Measurements from ENCODE around the gene ZSCAN16. TPM values are rescaled to one million over a fixed set of nuclear protein-coding genes. Genes with fewer than 3 reads are reported as not detected.

The ZSCAN16 gene
- total RNA-seq, 4 donors from 2014 or later: 7.5 to 19.5 (median 9.5) TPM; not detected in 1

DNA sequence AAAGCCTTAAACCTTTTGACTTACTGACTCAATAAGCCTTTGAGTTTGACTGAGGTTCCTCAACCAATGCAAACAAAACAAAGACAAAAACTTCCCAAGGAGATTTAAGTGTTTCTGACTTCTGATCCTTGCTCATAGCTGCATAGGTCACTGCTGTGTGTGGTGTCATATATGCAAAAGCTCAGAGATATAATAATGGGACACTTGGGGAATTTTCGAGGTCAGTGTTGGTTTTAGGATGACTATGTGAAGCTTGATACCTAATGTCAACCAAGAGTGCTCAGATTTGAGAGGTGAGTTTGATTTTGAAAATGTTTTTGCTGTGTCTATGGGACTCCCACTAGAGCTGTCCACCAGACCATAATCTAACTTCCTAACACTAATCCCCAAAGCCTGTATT, 43.5 kb downstream of the ZSCAN16 start:
- 71% methylated on average over 1 of the region's 1 CpG; no CpG with 5 or more reads in 1 of the 2 donors for WGBS, 2 donors (ENCODE audit: low coverage in 1 of 2)
- no peaks in the 10 kb centered on the region for H3K27me3 ChIP-seq
- no peak overlapping the region for H3K27ac ChIP-seq
- TF ChIP-seq POLR2A (IDR thresholded peaks at IDR 0.05) (no peak), POLR2AphosphoS5 (IDR thresholded peaks at IDR 0.05) (no peak), EP300 (IDR thresholded peaks at IDR 0.05; ENCODE audit: low read depth) (no peak)
- TF ChIP-seq, protein P1, sequence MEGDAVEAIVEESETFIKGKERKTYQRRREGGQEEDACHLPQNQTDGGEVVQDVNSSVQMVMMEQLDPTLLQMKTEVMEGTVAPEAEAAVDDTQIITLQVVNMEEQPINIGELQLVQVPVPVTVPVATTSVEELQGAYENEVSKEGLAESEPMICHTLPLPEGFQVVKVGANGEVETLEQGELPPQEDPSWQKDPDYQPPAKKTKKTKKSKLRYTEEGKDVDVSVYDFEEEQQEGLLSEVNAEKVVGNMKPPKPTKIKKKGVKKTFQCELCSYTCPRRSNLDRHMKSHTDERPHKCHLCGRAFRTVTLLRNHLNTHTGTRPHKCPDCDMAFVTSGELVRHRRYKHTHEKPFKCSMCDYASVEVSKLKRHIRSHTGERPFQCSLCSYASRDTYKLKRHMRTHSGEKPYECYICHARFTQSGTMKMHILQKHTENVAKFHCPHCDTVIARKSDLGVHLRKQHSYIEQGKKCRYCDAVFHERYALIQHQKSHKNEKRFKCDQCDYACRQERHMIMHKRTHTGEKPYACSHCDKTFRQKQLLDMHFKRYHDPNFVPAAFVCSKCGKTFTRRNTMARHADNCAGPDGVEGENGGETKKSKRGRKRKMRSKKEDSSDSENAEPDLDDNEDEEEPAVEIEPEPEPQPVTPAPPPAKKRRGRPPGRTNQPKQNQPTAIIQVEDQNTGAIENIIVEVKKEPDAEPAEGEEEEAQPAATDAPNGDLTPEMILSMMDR (IDR thresholded peaks at IDR 0.05): no peak
- no peaks in the 10 kb centered on the region for H3K36me3 ChIP-seq
- in situ Hi-C loops (cut with MboI; ENCODE audit: low pct_ligation_motif_present in 1 of 4, low pct_unique_long_range_greater_than_20kb in 1 of 4, low sequenced_read_pairs in 3 of 4) (no loop called here), intact Hi-C loops (cut with DNase I; ENCODE audit: low total_unique reads) (no loop called here)
- no peak for DNase-seq
- no peak overlapping the region for H3K4me3 ChIP-seq
- H3K9me3 ChIP-seq: no peaks in the 10 kb centered on the region
- no peaks in the 10 kb centered on the region for H3K4me1 ChIP-seq

DNA sequence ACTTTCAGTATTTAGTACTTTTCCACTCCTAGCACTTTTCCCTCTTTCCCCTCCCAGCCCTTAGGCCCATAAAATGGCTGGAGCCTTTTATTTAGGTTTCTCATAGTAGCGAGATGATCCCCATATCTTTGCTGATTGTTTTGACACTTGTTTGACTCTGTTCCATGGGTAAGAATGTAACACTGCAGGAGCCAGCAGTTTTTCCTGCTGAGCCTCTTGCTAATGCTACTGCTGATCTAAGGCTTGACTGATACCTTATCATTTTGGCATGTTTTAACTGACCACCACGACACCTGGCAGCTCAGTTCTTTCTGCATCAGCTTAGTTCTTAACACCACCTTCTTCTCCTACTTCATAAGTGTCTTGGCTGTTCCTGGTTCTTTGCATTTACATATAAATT, 46.9 kb downstream of the ZSCAN16 start:
- H3K4me3 ChIP-seq: no peak overlapping the region
- in situ Hi-C loops (cut with MboI; ENCODE audit: low pct_ligation_motif_present in 1 of 4, low pct_unique_long_range_greater_than_20kb in 1 of 4, low sequenced_read_pairs in 3 of 4): no loop called here
- H3K36me3 ChIP-seq: no peaks in the 10 kb centered on the region
- TF ChIP-seq, protein P1 (IDR thresholded peaks at IDR 0.05): no peak
- TF ChIP-seq EP300 (IDR thresholded peaks at IDR 0.05; ENCODE audit: low read depth): no peak
- no peak for TF ChIP-seq POLR2A (IDR thresholded peaks at IDR 0.05)
- no peak for TF ChIP-seq POLR2AphosphoS5 (IDR thresholded peaks at IDR 0.05)
- DNase-seq: no peak
- H3K4me1 ChIP-seq: no peaks in the 10 kb centered on the region
- H3K27ac ChIP-seq: no peak overlapping the region
- no peaks in the 10 kb centered on the region for H3K9me3 ChIP-seq
- H3K27me3 ChIP-seq: peaks cover 14% of the 10 kb centered on the region
- intact Hi-C loops (cut with DNase I; ENCODE audit: low total_unique reads): no loop called here
- WGBS, 2 donors (ENCODE audit: low coverage in 1 of 2): 74 to 76% methylated on average over 2 of the region's 2 CpGs

DNA sequence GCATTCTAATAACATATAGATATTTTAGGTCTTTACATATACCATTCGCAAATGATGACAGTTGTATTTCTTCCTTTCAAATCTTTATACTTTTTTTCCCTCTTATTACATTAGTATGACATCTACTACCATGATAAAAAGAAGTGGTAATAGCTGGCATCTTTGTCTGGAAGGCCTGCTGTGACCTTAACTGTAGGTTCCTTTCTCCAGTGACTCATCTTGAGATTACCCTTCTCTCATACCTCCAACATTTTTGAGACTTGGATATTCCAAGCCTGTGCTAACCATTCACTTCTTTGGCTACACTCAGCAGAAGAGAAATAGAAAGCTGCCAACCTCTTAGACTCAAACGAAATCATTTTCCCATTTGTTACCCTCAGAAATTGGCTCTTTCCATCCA, 47.6 kb downstream of the ZSCAN16 start:
- DNase-seq: no peak
- in situ Hi-C loops (cut with MboI; ENCODE audit: low pct_ligation_motif_present in 1 of 4, low pct_unique_long_range_greater_than_20kb in 1 of 4, low sequenced_read_pairs in 3 of 4) (no loop called here), intact Hi-C loops (cut with DNase I; ENCODE audit: low total_unique reads) (no loop called here)
- WGBS, 2 donors (ENCODE audit: low coverage in 1 of 2): 96% methylated on average over 2 of the region's 2 CpGs
- H3K4me1 ChIP-seq: no peaks in the 10 kb centered on the region
- H3K4me3 ChIP-seq: no peak overlapping the region
- no peak for TF ChIP-seq POLR2A (IDR thresholded peaks at IDR 0.05)
- TF ChIP-seq POLR2AphosphoS5 (IDR thresholded peaks at IDR 0.05): no peak
- TF ChIP-seq, protein P1 (IDR thresholded peaks at IDR 0.05): no peak
- TF ChIP-seq EP300 (IDR thresholded peaks at IDR 0.05; ENCODE audit: low read depth): no peak
- H3K27me3 ChIP-seq: peaks cover 16% of the 10 kb centered on the region
- no peaks in the 10 kb centered on the region for H3K36me3 ChIP-seq
- no peaks in the 10 kb centered on the region for H3K9me3 ChIP-seq
- no peak overlapping the region for H3K27ac ChIP-seq

DNA sequence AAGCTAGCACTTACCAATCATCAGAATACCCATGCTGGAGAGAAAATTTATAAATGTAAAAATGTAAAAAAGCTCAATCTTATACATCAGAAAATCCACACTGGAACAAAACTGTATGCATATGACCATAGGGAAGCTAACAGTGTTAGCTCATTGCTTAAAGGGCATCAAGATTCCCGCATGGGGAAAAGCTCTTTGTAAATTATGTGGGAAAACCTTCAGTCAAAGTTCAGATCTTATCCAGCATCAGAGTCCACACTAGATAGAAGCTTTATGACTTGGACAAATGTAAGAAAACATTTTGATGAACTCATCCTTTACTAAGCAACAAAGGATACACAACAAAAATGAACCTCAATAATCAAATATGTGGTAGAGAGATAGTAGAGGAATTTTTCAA, 52.0 kb downstream of the ZSCAN16 start:
- intact Hi-C loops (cut with DNase I; ENCODE audit: low total_unique reads) (no loop called here), in situ Hi-C loops (cut with MboI; ENCODE audit: low pct_ligation_motif_present in 1 of 4, low pct_unique_long_range_greater_than_20kb in 1 of 4, low sequenced_read_pairs in 3 of 4) (no loop called here)
- WGBS, 2 donors (ENCODE audit: low coverage in 1 of 2): 97% methylated on average over 1 of the region's 1 CpG; no CpG with 5 or more reads in 1 of the 2 donors
- DNase-seq: no peak
- Histone ChIP-seq H3K27ac (no peak overlapping the region), H3K27me3 (peaks cover 37% of the 10 kb centered on the region), H3K4me3 (no peak overlapping the region), H3K9me3 (no peaks in the 10 kb centered on the region), H3K36me3 (no peaks in the 10 kb centered on the region), H3K4me1 (no peaks in the 10 kb centered on the region)
- TF ChIP-seq POLR2AphosphoS5 (IDR thresholded peaks at IDR 0.05) (no peak), EP300 (IDR thresholded peaks at IDR 0.05; ENCODE audit: low read depth) (no peak), POLR2A (IDR thresholded peaks at IDR 0.05) (no peak)
- TF ChIP-seq, protein P1 (IDR thresholded peaks at IDR 0.05): no peak

Other genes starting within 250 kb of the ZSCAN16 start
- not detected for gene OR2B2, start 212.2 kb upstream of the ZSCAN16 start, total RNA-seq
- gene OR2B6, start 167.4 kb upstream of the ZSCAN16 start, total RNA-seq: not detected
- 10 to 100 TPM in 1 of 4 donors, 1 to 10 TPM in 3; 1.1 to 20.1 (median 3.8) TPM for gene ZNF165, start 44.0 kb upstream of the ZSCAN16 start, total RNA-seq
- gene ZKSCAN8, start 17.3 kb downstream of the ZSCAN16 start, total RNA-seq: 10 to 100 TPM; 12.3 to 37.0 (median 15.5) TPM
- 10 to 100 TPM; 12.6 to 26.1 (median 16.7) TPM for gene ZSCAN9, start 100.7 kb downstream of the ZSCAN16 start, total RNA-seq
- gene ZKSCAN4, start 127.7 kb downstream of the ZSCAN16 start, total RNA-seq: 1 to 10 TPM in 3 of 4 donors, under 1 TPM in 1; 0.60 to 9.0 (median 4.9) TPM
- 1 to 10 TPM in 1 of 4 donors, under 1 TPM in 2, not detected in 1; 0.55 to 7.9 (median 0.64) TPM for gene NKAPL, start 134.7 kb downstream of the ZSCAN16 start, total RNA-seq
- gene ZSCAN26, start 142.5 kb downstream of the ZSCAN16 start, total RNA-seq: 10 to 100 TPM; 13.9 to 19.4 (median 17.6) TPM
- gene PGBD1, start 157.0 kb downstream of the ZSCAN16 start, total RNA-seq: 1 to 10 TPM in 3 of 4 donors, under 1 TPM in 1; 0.75 to 3.2 (median 2.3) TPM
- 10 to 100 TPM in 3 of 4 donors, 1 to 10 TPM in 1; 9.0 to 28.3 (median 17.0) TPM for gene ZSCAN31, start 211.5 kb downstream of the ZSCAN16 start, total RNA-seq
- 1 to 10 TPM; 1.4 to 5.2 (median 4.3) TPM for gene ZKSCAN3, start 225.3 kb downstream of the ZSCAN16 start, total RNA-seq